Adrenal gland (tissue), 5 donors: ENCODE results near the gene WDR89.

Experiments
- POLR2A ChIP-seq, 2 donors: fragments of 450-650 bp; IDR thresholded peaks; one replicate each; pipeline ENCODE4 v1.6.1; 2017; ENCODE audit warnings: antibody characterized with exemption in 2 of 2, mild to moderate bottlenecking in 2 of 2, moderate library complexity in 1 of 2
- TF ChIP-seq, protein P1 (sequence below), 6 experiments: fragments of 450-650 bp in 4 of 6; fragments of 200-600 bp in 2 of 6; sonication (generic) in 1 of 6; IDR thresholded peaks; 1 replicate in 5 of 6; 2 replicates in 1 of 6; pipeline versions ENCODE4 v1.5.1 to v1.8.0; 2016 to 2021; ENCODE audit warnings: antibody characterized with exemption in 6 of 6, mild to moderate bottlenecking in 2 of 6, moderate library complexity in 1 of 6
- donor health status: DM: no; HTN: no; CAD: no.

DNA sequence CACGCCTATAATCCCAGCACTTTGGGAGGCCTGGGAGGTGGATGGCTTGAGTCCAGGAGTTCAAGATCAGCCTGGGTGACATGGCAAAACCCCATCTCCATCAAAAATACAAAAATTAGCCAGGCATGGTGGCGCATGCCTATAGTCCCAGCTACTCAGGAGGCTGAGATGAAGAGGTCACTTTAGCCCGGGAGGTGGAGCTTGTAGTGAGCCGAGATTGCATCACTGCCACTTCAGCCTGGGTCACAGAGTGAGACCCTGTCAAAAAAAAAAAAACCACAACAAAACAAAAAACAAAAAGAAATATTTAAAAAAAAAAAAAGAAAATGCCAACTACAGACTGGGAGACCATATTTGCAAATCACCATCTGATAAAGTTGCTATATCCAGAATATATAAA, 17.5 kb downstream of the WDR89 start:
- TF ChIP-seq, protein P1, sequence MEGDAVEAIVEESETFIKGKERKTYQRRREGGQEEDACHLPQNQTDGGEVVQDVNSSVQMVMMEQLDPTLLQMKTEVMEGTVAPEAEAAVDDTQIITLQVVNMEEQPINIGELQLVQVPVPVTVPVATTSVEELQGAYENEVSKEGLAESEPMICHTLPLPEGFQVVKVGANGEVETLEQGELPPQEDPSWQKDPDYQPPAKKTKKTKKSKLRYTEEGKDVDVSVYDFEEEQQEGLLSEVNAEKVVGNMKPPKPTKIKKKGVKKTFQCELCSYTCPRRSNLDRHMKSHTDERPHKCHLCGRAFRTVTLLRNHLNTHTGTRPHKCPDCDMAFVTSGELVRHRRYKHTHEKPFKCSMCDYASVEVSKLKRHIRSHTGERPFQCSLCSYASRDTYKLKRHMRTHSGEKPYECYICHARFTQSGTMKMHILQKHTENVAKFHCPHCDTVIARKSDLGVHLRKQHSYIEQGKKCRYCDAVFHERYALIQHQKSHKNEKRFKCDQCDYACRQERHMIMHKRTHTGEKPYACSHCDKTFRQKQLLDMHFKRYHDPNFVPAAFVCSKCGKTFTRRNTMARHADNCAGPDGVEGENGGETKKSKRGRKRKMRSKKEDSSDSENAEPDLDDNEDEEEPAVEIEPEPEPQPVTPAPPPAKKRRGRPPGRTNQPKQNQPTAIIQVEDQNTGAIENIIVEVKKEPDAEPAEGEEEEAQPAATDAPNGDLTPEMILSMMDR (IDR thresholded peaks at IDR 0.05): no peak
- no peak for TF ChIP-seq POLR2A (IDR thresholded peaks at IDR 0.05)
